Retinal pigment epithelial cell (primary cell): ENCODE data around the gene ANOS1.

Source experiments
- DNase-seq: peaks from one replicate; pipeline ENCODE4 v3.0.0-alpha.2; 2010; ENCODE audit warnings: low read depth
- H3K4me3 ChIP-seq: 2 replicates; pipeline ENCODE4 v1.5.1; 2011; ENCODE audit warnings: mild to moderate bottlenecking, low read length, control low read depth, moderate library complexity
- TF ChIP-seq, protein P1 (sequence below): conservative IDR thresholded peaks from 2 replicates; pipeline ENCODE4 v1.5.1; 2011; ENCODE audit warnings: low read depth, low read length, control low read depth, inconsistent platforms

The ANOS1 gene

GRCh38 chrX:8579602-8580001 is 152.3 kb downstream of the ANOS1 start:
- H3K4me3 ChIP-seq, result no peak overlapping the region
- TF ChIP-seq, protein P1, sequence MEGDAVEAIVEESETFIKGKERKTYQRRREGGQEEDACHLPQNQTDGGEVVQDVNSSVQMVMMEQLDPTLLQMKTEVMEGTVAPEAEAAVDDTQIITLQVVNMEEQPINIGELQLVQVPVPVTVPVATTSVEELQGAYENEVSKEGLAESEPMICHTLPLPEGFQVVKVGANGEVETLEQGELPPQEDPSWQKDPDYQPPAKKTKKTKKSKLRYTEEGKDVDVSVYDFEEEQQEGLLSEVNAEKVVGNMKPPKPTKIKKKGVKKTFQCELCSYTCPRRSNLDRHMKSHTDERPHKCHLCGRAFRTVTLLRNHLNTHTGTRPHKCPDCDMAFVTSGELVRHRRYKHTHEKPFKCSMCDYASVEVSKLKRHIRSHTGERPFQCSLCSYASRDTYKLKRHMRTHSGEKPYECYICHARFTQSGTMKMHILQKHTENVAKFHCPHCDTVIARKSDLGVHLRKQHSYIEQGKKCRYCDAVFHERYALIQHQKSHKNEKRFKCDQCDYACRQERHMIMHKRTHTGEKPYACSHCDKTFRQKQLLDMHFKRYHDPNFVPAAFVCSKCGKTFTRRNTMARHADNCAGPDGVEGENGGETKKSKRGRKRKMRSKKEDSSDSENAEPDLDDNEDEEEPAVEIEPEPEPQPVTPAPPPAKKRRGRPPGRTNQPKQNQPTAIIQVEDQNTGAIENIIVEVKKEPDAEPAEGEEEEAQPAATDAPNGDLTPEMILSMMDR, result no peak
- no peak for DNase-seq

GRCh38 chrX:8576821-8577220 is 155.1 kb downstream of the ANOS1 start:
- no peak for DNase-seq
- TF ChIP-seq, protein P1, result no peak
- no peak overlapping the region for H3K4me3 ChIP-seq

DNA sequence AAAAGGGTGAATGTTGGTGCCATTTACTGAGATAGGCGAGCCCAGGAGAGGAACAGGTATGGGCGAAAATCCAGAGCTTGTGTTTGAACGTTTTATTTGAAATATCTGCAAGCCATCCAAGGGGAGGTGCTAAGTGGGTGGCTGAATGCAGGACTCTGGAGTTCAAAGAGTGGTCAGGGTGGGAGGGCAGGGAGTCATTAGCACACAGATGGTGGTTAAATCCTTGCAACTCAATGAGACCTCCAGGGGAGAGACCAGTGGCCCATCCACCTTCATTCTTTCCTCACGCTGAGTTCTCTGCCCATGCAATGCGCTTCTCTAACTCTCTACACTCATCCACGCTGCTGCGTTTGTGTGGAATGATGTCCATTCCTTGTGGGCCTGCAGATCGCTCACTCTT is 166.2 kb downstream of the ANOS1 start:
- no peak for DNase-seq
- no peak overlapping the region for H3K4me3 ChIP-seq
- TF ChIP-seq, protein P1, result no peak

DNA sequence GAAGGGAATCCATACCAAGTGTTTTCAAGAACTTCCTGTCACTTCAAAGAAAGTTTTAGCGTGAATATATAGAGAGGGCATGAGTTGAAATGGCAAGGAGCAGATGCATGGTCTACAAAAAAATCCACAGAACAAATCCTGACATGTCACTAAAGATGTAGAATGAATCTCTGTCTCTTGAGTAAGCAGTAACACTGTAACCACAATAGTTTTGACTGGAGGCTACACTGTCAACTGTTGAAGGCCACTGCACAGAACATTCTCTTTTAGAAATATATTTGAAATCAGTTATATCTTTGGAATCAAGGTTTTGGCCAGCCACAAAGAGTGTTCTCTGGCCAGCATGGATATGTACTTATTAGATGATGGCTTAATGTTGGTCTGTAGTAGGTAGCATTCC is 183.5 kb downstream of the ANOS1 start:
- no peak for DNase-seq
- TF ChIP-seq, protein P1, result no peak
- no peak overlapping the region for H3K4me3 ChIP-seq

GRCh38 chrX:8546715-8547114 is 185.2 kb downstream of the ANOS1 start:
- DNase-seq, result no peak
- H3K4me3 ChIP-seq, result no peak overlapping the region
- TF ChIP-seq, protein P1, result no peak

DNA sequence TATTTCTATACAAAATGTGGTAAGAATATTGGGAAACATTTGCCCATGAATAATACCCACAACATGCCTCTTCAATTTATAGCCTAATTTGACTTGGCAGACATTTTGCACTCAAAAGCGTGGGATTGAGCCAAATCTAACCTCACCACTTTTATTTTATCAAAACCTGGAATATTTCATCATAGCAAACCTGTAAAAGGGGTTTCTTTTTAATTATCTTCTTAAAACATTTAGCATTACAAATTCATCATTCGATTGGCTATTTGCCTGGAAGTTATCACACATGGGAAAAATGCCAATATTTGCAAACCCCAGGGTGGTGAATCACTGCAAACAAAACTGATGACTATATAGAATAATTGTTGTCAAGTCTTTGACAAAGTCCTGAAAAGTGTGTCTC is 211.1 kb downstream of the ANOS1 start:
- no peak for DNase-seq
- no peak overlapping the region for H3K4me3 ChIP-seq
- TF ChIP-seq, protein P1, result no peak

- TF ChIP-seq, protein P1, result no peak
- no peak overlapping the region for H3K4me3 ChIP-seq
- no peak for DNase-seq
Observed at GRCh38 chrX:8520178-8520577, 211.8 kb downstream of the ANOS1 start.
